Osteoblast (primary cell): ENCODE data around the gene ITSN1. TPM values are rescaled to one million over a fixed set of nuclear protein-coding genes. Genes with fewer than 3 reads are reported as not detected.

Source experiments
- DNase-seq: peaks from one replicate; pipeline ENCODE4 v3.0.0; 2011; ENCODE audit warnings: low spot score, mixed read lengths; ENCODE audit not compliant: insufficient read length; ENCODE audit errors: missing footprints
- H2AFZ ChIP-seq: 2 replicates; pipeline ENCODE4 v1.6.0; 2011; ENCODE audit warnings: mild to moderate bottlenecking, low read length
- H3K27ac ChIP-seq: 2 replicates; pipeline ENCODE4 v1.5.1; 2011; ENCODE audit warnings: mild to moderate bottlenecking, low read depth, low read length, moderate library complexity
- H3K27me3 ChIP-seq: 2 replicates; pipeline ENCODE4 v1.6.0; 2012; ENCODE audit warnings: mild to moderate bottlenecking, control low read depth, inconsistent platforms, low read length, moderate library complexity; ENCODE audit not compliant: insufficient read depth
- H3K36me3 ChIP-seq: 2 replicates; pipeline ENCODE4 v1.5.1; 2011; ENCODE audit warnings: mild to moderate bottlenecking, low read length, control low read depth, moderate library complexity; ENCODE audit not compliant: insufficient read depth
- H3K4me1 ChIP-seq: 2 replicates; pipeline ENCODE4 v1.5.1; 2011; ENCODE audit warnings: mild to moderate bottlenecking, low read length, control low read depth, moderate library complexity; ENCODE audit not compliant: insufficient read depth
- H3K4me2 ChIP-seq: 2 replicates; pipeline ENCODE4 v1.6.0; 2011; ENCODE audit warnings: mild to moderate bottlenecking, low read length; ENCODE audit not compliant: insufficient read depth
- H3K4me3 ChIP-seq: fragments of 200-600 bp; sonication (generic); 3 replicates; pipeline ENCODE4 v1.5.1; 2012; ENCODE audit warnings: mild to moderate bottlenecking, low read length, inconsistent platforms; ENCODE audit not compliant: insufficient read depth
- H3K79me2 ChIP-seq: 2 replicates; pipeline ENCODE4 v1.6.0; 2012; ENCODE audit warnings: mild to moderate bottlenecking, low read length, control low read depth, inconsistent platforms; ENCODE audit not compliant: insufficient read depth
- H3K9me3 ChIP-seq: 2 replicates; pipeline ENCODE4 v1.5.1; 2011; ENCODE audit warnings: low read depth, low read length, control low read depth
- H4K20me1 ChIP-seq: 2 replicates; pipeline ENCODE4 v1.6.0; 2012; ENCODE audit warnings: mild to moderate bottlenecking, low read length, control low read depth; ENCODE audit not compliant: insufficient read depth
- CTCF ChIP-seq: IDR thresholded peaks from 2 replicates; pipeline ENCODE4 v1.5.1; 2011; ENCODE audit warnings: mild to moderate bottlenecking, low read depth, low read length, moderate library complexity; ENCODE audit errors: extremely low read depth
- total RNA-seq: library from RNA; depleted of rRNA; stranded (reverse); fragments of >200 nt; gene quantifications from 2 replicates; pipeline ENCODE4 v1.2.3, GENCODE V29; 2012

The ITSN1 gene
- total RNA-seq, 1 donor = 42.7 TPM

GRCh38 chr21:33763582-33763899, 121.2 kb downstream of the ITSN1 start:
- TF ChIP-seq CTCF = no peak
- no peak overlapping the region for H2AFZ ChIP-seq

GRCh38 chr21:33767236-33767635, 124.9 kb downstream of the ITSN1 start:
- H3K4me2 ChIP-seq = no peak overlapping the region

More at GRCh38 chr21:33763582-33763899, 121.2 kb downstream of the ITSN1 start:
- H3K4me1 ChIP-seq = peaks cover 43% of the 10 kb centered on the region
- H4K20me1 ChIP-seq = no peaks in the 10 kb centered on the region
- peak overlapping the region; percentile 92 for H3K27ac ChIP-seq
- no peaks in the 10 kb centered on the region for H3K79me2 ChIP-seq
- H3K36me3 ChIP-seq = peaks cover 7% of the 10 kb centered on the region
- no peak for DNase-seq
- H3K4me2 ChIP-seq = no peak overlapping the region
- no peaks in the 10 kb centered on the region for H3K9me3 ChIP-seq
- no peaks in the 10 kb centered on the region for H3K27me3 ChIP-seq
- no peak overlapping the region for H3K4me3 ChIP-seq

GRCh38 chr21:33767960-33768359, 125.7 kb downstream of the ITSN1 start:
- no peaks in the 10 kb centered on the region for H3K27me3 ChIP-seq
- TF ChIP-seq CTCF = no peak
- H4K20me1 ChIP-seq = no peaks in the 10 kb centered on the region
- H3K27ac ChIP-seq = no peak overlapping the region
- no peak for DNase-seq
- H3K4me3 ChIP-seq = no peak overlapping the region
- H2AFZ ChIP-seq = no peak overlapping the region
- H3K4me2 ChIP-seq = no peak overlapping the region
- peaks cover 15% of the 10 kb centered on the region for H3K4me1 ChIP-seq
- peaks cover 25% of the 10 kb centered on the region for H3K36me3 ChIP-seq
- no peaks in the 10 kb centered on the region for H3K9me3 ChIP-seq
- H3K79me2 ChIP-seq = no peaks in the 10 kb centered on the region

More at GRCh38 chr21:33767236-33767635, 124.9 kb downstream of the ITSN1 start:
- H4K20me1 ChIP-seq = no peaks in the 10 kb centered on the region
- TF ChIP-seq CTCF = no peak
- DNase-seq = no peak
- no peaks in the 10 kb centered on the region for H3K79me2 ChIP-seq
- H3K27me3 ChIP-seq = no peaks in the 10 kb centered on the region
- H3K9me3 ChIP-seq = no peaks in the 10 kb centered on the region
- H2AFZ ChIP-seq = no peak overlapping the region
- H3K36me3 ChIP-seq = peaks cover 20% of the 10 kb centered on the region
- H3K4me1 ChIP-seq = peaks cover 22% of the 10 kb centered on the region
- H3K27ac ChIP-seq = peak overlapping the region; percentile 10
- no peak overlapping the region for H3K4me3 ChIP-seq

GRCh38 chr21:33769057-33769456, 126.8 kb downstream of the ITSN1 start:
- H3K4me3 ChIP-seq = no peak overlapping the region
- peaks cover 7% of the 10 kb centered on the region for H3K4me1 ChIP-seq
- H3K27me3 ChIP-seq = no peaks in the 10 kb centered on the region
- no peak overlapping the region for H2AFZ ChIP-seq
- no peaks in the 10 kb centered on the region for H4K20me1 ChIP-seq
- no peaks in the 10 kb centered on the region for H3K9me3 ChIP-seq
- no peak overlapping the region for H3K27ac ChIP-seq
- DNase-seq = no peak
- H3K36me3 ChIP-seq = peaks cover 28% of the 10 kb centered on the region
- no peak overlapping the region for H3K4me2 ChIP-seq
- no peak for TF ChIP-seq CTCF
- H3K79me2 ChIP-seq = no peaks in the 10 kb centered on the region
